ENCODE results near the gene TBL3.
"Not testable (repeated sequence)": the region's sequence is repeated elsewhere in the genome, so short reads cannot be mapped to it uniquely, and the experiment has no call there.

- TF ChIP-seq CBX8 (IDR thresholded peaks at IDR 0.05); MAZ (IDR thresholded peaks at IDR 0.05; ENCODE audit: borderline replicate concordance, low read depth, low read length); BHLHE40 (IDR thresholded peaks at IDR 0.05; ENCODE audit: low read depth, low read length); CTCF (IDR thresholded peaks at IDR 0.05); MYC (IDR thresholded peaks at IDR 0.05; ENCODE audit: borderline replicate concordance, low read length): not testable (repeated sequence)
Observed at GRCh38 chr16:1957434-1958142, 14.3 kb upstream of the TBL3 start.
